Activated CD8-positive, alpha-beta T cell treated with anti-CD3 and anti-CD28 coated beads, Interleukin-2, amount 10 ng/mL, durations not matched to agents 7 days and 5 days (primary cell): ENCODE measurements around the gene RHOB. TPM values are rescaled to one million over a fixed set of nuclear protein-coding genes. Genes with fewer than 3 reads are reported as not detected.

Experiments used
- ATAC-seq: fragments of 150-1000 bp; cut with Tn5 transposase; one replicate; pipeline ENCODE4 v1.10.0; 2021; ENCODE audit warnings: moderate library complexity
- CTCF ChIA-PET: fragments of 350-600 bp; sonication (Branson Sonifier 250); formaldehyde crosslinking; loops from one replicate; lab custom pipeline; 2021; ENCODE audit warnings: antibody characterized with exemption; lab: Charles Lee
- POLR2A ChIA-PET: fragments of 350-600 bp; sonication (Branson Sonifier 250); formaldehyde crosslinking; loops from one replicate; lab custom pipeline; 2021; ENCODE audit warnings: antibody characterized with exemption; lab: Charles Lee
- DNase-seq: peaks from one replicate; pipeline ENCODE4 v3.0.0-alpha.2; 2020
- H3K27ac Mint-ChIP-seq: one replicate; pipeline ENCODE4 v1.8.0; 2021; ENCODE audit warnings: mild to moderate bottlenecking, mixed read lengths
- H3K27me3 Mint-ChIP-seq: one replicate; pipeline ENCODE4 v1.8.0; 2021; ENCODE audit warnings: low read depth, mixed read lengths
- H3K36me3 Mint-ChIP-seq: one replicate; pipeline ENCODE4 v1.8.0; 2021; ENCODE audit warnings: low read depth, mixed read lengths
- H3K4me1 Mint-ChIP-seq: one replicate; pipeline ENCODE4 v1.8.0; 2021; ENCODE audit warnings: low read depth, mixed read lengths
- H3K4me3 Mint-ChIP-seq: one replicate; pipeline ENCODE4 v1.8.0; 2021; ENCODE audit warnings: mild to moderate bottlenecking, mixed read lengths
- H3K9me3 Mint-ChIP-seq: one replicate; pipeline ENCODE4 v1.8.0; 2022; ENCODE audit warnings: mixed read lengths; ENCODE audit not compliant: insufficient read depth
- total RNA-seq, 2 experiments: library from RNA; stranded (reverse); gene quantifications; one replicate each; pipeline ENCODE4 v1.2.3, GENCODE V29; 2021

Gene RHOB
- total RNA-seq: 1 to 10 TPM; 1.2 to 1.3 TPM

- H3K36me3 Mint-ChIP-seq: no peaks in the 10 kb centered on the region
- peak within 1 kb of the TSS; percentile 63 for H3K4me3 Mint-ChIP-seq
- DNase-seq: peak; percentile 91
- CTCF ChIA-PET: interaction anchor here (0.6 to 2.8 kb wide), 16 partner anchors 10 to 305 kb away, joined by 3 to 35 read pairs (median 4); partner anchors contain the start of gene HS1BP3
- H3K27ac Mint-ChIP-seq: peak within 1 kb of the TSS; percentile 43
- ATAC-seq: peak; percentile 98
- peaks cover 4% of the 10 kb centered on the region for H3K4me1 Mint-ChIP-seq
- H3K9me3 Mint-ChIP-seq: no peaks in the 10 kb centered on the region
- peaks cover 39% of the 10 kb centered on the region for H3K27me3 Mint-ChIP-seq
- POLR2A ChIA-PET: interaction anchor here (0.6 to 1.6 kb wide), 8 partner anchors 11 to 376 kb away, joined by 3 to 15 read pairs (median 7); partner anchors contain the start of genes HS1BP3 and LDAH
Measured at GRCh38 chr2:20446917-20447436, at the start of gene RHOB. TSS of gene RHOB (plus strand) at chr2:20447074. CDS start at chr2:20447466, 392 bp downstream.

GRCh38 chr2:20397811-20398447 is 48.9 kb upstream of the RHOB start:
- Mint-ChIP-seq H3K27me3 (peaks cover 22% of the 10 kb centered on the region), H3K4me3 (no peak overlapping the region), H3K9me3 (no peaks in the 10 kb centered on the region), H3K27ac (no peak overlapping the region), H3K4me1 (no peaks in the 10 kb centered on the region), H3K36me3 (no peaks in the 10 kb centered on the region)
- DNase-seq (no peak), ATAC-seq (no peak)
- ChIA-PET CTCF (interaction anchor here (0.8 to 1.1 kb wide), 2 partner anchors 71 to 1311 kb away, joined by 3 read pairs; no protein-coding TSS in a partner anchor), POLR2A (no interaction called here)

GRCh38 chr2:20398956-20399567 is 47.8 kb upstream of the RHOB start:
- H3K36me3 Mint-ChIP-seq: no peaks in the 10 kb centered on the region
- H3K27ac Mint-ChIP-seq: no peak overlapping the region
- H3K27me3 Mint-ChIP-seq: peaks cover 29% of the 10 kb centered on the region
- ChIA-PET POLR2A (no interaction called here), CTCF (interaction anchor here (1.0 kb wide), 1 partner anchor 243 kb away, joined by 3 read pairs; no protein-coding TSS in a partner anchor)
- H3K4me3 Mint-ChIP-seq: no peak overlapping the region
- H3K4me1 Mint-ChIP-seq: no peaks in the 10 kb centered on the region
- DNase-seq: no peak
- H3K9me3 Mint-ChIP-seq: no peaks in the 10 kb centered on the region
- ATAC-seq: no peak

- Mint-ChIP-seq H3K36me3 (no peaks in the 10 kb centered on the region), H3K4me1 (no peaks in the 10 kb centered on the region), H3K27me3 (peaks cover 29% of the 10 kb centered on the region), H3K4me3 (no peak overlapping the region), H3K9me3 (no peaks in the 10 kb centered on the region), H3K27ac (no peak overlapping the region)
- CTCF ChIA-PET: interaction anchor here (0.8 kb wide), 1 partner anchor 11 kb away, joined by 3 read pairs; no protein-coding TSS in a partner anchor
- no peak for DNase-seq
- ATAC-seq: no peak
- POLR2A ChIA-PET: no interaction called here
Measured at GRCh38 chr2:20400306-20400705, 46.6 kb upstream of the RHOB start.

- Mint-ChIP-seq H3K36me3 (no peaks in the 10 kb centered on the region), H3K27ac (no peak overlapping the region), H3K4me1 (no peaks in the 10 kb centered on the region), H3K9me3 (no peaks in the 10 kb centered on the region), H3K27me3 (peaks cover 29% of the 10 kb centered on the region), H3K4me3 (no peak overlapping the region)
- ChIA-PET CTCF (interaction anchor here (0.8 to 2.9 kb wide), 2 partner anchors 10 to 11 kb away, joined by 3 to 11 read pairs; no protein-coding TSS in a partner anchor), POLR2A (no interaction called here)
- ATAC-seq: no peak
- DNase-seq: no peak
Measured at GRCh38 chr2:20400787-20401488, 45.9 kb upstream of the RHOB start.

GRCh38 chr2:20401489-20401835 is 45.4 kb upstream of the RHOB start:
- Mint-ChIP-seq H3K27me3 (peaks cover 25% of the 10 kb centered on the region), H3K4me3 (no peak overlapping the region), H3K9me3 (no peaks in the 10 kb centered on the region), H3K4me1 (no peaks in the 10 kb centered on the region), H3K27ac (no peak overlapping the region), H3K36me3 (no peaks in the 10 kb centered on the region)
- DNase-seq (no peak), ATAC-seq (no peak)
- POLR2A ChIA-PET: no interaction called here
- CTCF ChIA-PET: interaction anchor here (2.9 kb wide), 1 partner anchor 10 kb away, joined by 11 read pairs; no protein-coding TSS in a partner anchor

GRCh38 chr2:20403774-20404312 is 43.0 kb upstream of the RHOB start:
- ChIA-PET CTCF (interaction anchor here (1.1 to 2.9 kb wide), 4 partner anchors 8 to 239 kb away, joined by 3 to 11 read pairs (median 4); no protein-coding TSS in a partner anchor), POLR2A (no interaction called here)
- no peak overlapping the region for H3K27ac Mint-ChIP-seq
- H3K36me3 Mint-ChIP-seq: peaks cover 1% of the 10 kb centered on the region
- H3K9me3 Mint-ChIP-seq: peaks cover 8% of the 10 kb centered on the region
- no peak overlapping the region for H3K4me3 Mint-ChIP-seq
- DNase-seq (no peak), ATAC-seq (no peak)
- H3K27me3 Mint-ChIP-seq: peaks cover 18% of the 10 kb centered on the region
- H3K4me1 Mint-ChIP-seq: no peaks in the 10 kb centered on the region

GRCh38 chr2:20404950-20405349 is 41.9 kb upstream of the RHOB start:
- ATAC-seq: no peak
- Mint-ChIP-seq H3K4me1 (no peaks in the 10 kb centered on the region), H3K27ac (no peak overlapping the region), H3K9me3 (peaks cover 19% of the 10 kb centered on the region), H3K36me3 (peaks cover 3% of the 10 kb centered on the region), H3K4me3 (no peak overlapping the region), H3K27me3 (peaks cover 17% of the 10 kb centered on the region)
- DNase-seq: no peak
- ChIA-PET POLR2A (no interaction called here), CTCF (interaction anchor here (1.7 kb wide), 1 partner anchor 238 kb away, joined by 4 read pairs; no protein-coding TSS in a partner anchor)

- no peak for ATAC-seq
- ChIA-PET POLR2A (no interaction called here), CTCF (interaction anchor here (5.1 to 7.1 kb wide), 2 partner anchors 15 to 234 kb away, joined by 49 to 82 read pairs; no protein-coding TSS in a partner anchor)
- Mint-ChIP-seq H3K27me3 (peaks cover 21% of the 10 kb centered on the region), H3K4me1 (no peaks in the 10 kb centered on the region), H3K4me3 (no peak overlapping the region), H3K27ac (no peak overlapping the region), H3K36me3 (peaks cover 5% of the 10 kb centered on the region), H3K9me3 (peaks cover 20% of the 10 kb centered on the region)
- DNase-seq: no peak
Measured at GRCh38 chr2:20409039-20409438, 37.8 kb upstream of the RHOB start.

GRCh38 chr2:20410556-20411277 is 36.2 kb upstream of the RHOB start:
- Mint-ChIP-seq H3K4me1 (no peaks in the 10 kb centered on the region), H3K36me3 (peaks cover 5% of the 10 kb centered on the region), H3K9me3 (peaks cover 20% of the 10 kb centered on the region), H3K27ac (no peak overlapping the region), H3K27me3 (peaks cover 28% of the 10 kb centered on the region), H3K4me3 (no peak overlapping the region)
- ChIA-PET CTCF (interaction anchor here (1.0 to 7.1 kb wide), 29 partner anchors 8 to 305 kb away, joined by 3 to 82 read pairs (median 5); partner anchors contain the start of genes HS1BP3 and RHOB), POLR2A (no interaction called here)
- ATAC-seq (no peak), DNase-seq (no peak)
